ENCODE data around the gene TUSC2.
"Not testable (repeated sequence)": the region's sequence is repeated elsewhere in the genome, so short reads cannot be mapped to it uniquely, and the experiment has no call there.

The TUSC2 gene

DNA sequence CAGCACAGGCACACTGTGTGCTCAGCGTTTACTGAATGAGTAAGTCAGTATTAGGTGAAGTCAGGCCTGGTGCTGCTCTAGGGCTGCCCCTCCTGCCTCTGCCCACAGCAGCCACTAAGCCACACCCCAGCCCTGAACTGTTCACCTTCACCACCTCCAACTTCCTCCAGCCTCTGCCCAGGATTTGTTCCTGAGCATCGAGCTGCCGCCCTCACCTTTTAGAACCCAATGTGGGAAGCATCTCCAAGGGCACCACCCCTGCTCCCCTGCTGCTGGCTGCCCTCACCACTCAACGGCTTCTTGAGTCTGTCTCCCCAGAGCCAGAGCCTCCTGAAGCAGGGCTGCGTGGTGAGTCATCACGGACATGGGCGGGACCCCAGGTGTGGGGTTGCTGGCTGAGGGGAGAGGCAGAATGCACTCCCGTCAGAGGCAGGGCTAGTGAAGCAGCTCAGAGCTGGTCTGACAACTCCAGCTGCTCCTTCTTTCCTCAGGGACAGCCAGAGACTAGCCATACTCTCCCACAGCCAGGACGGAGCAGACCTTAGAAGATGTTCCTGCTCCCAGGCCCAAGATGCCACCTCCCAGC, 11.3 kb downstream of the TUSC2 start:
- peak; percentile 72 for DNase-seq

DNA sequence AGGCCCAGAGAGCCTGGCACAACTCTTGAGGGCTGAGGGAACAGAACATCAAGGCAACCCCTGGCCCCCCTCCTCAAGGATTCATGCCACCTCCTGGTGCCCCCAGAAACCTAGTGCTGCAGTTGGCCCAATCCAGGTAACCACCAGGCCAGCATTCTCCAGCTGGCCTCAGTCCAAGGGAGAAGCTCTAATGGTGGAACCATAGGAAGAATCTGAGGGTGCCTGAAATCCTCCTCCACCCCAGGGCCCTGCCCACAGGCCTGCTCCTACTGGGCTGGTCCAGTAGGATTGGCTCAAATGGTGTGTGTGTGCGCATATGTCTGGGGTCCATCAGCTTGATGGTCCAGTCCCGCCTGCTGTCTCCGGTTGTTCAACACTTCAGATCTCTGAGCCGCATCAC, 13.2 kb downstream of the TUSC2 start:
- DNase-seq, result no peak

DNA sequence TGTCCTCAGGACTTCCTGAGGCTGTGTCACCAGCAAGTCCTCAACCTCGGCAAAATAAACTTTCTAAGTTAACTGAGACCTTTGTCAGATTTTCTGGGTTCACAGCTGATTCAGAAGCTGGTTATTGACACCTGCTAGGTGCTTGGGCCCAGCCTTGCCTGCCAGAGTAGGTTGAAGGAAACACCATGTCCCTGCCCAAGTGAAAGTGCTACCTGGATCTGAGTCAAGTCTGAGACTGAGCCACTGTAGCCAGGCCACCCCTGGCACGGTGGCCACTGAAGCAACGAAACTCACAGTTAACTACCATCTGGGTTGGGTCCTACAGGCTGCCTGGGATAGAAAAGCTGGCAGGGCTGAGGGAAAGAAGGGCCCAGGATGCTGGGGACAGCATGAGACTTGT, 13.7 kb downstream of the TUSC2 start:
- DNase-seq, result no peak

DNA sequence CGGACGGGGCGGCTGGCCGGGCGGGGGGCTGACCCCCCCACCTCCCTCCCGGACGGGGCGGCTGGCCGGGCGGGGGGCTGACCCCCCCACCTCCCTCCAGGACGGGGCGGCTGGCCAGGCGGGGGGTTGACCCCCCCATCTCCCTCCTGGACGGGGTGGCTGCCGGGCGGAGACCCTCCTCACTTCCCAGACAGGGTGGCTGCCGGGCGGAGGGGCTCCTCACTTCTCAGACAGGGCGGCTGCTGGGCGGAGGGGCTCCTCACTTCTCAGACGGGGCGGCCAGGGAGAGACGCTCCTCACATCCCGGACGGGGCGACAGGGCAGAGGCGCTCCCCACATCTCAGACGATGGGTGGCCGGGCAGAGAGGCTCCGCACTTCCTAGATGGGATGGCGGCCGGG, 16.0 kb downstream of the TUSC2 start:
- DNase-seq, result not testable (repeated sequence)

DNA sequence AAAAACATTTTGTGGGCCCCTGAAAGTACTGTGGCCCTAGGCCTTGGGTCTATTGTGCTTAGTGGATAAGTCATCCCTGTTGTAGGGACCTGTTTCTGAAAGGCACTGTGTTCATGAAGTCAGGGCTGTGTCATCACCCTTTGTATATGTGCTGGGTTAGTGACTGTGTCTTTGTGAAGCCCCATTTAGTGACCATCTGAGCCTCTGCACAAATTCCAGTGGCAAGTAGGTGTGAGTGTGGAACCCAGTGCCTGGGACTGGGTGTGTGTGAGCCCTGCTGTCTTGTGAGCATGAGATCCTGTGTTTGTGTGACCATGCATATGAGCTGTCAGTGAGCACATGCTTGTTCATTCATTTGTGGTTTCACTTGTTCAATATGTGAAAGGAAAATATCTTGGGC, 23.4 kb downstream of the TUSC2 start:
- no peak for DNase-seq

DNA sequence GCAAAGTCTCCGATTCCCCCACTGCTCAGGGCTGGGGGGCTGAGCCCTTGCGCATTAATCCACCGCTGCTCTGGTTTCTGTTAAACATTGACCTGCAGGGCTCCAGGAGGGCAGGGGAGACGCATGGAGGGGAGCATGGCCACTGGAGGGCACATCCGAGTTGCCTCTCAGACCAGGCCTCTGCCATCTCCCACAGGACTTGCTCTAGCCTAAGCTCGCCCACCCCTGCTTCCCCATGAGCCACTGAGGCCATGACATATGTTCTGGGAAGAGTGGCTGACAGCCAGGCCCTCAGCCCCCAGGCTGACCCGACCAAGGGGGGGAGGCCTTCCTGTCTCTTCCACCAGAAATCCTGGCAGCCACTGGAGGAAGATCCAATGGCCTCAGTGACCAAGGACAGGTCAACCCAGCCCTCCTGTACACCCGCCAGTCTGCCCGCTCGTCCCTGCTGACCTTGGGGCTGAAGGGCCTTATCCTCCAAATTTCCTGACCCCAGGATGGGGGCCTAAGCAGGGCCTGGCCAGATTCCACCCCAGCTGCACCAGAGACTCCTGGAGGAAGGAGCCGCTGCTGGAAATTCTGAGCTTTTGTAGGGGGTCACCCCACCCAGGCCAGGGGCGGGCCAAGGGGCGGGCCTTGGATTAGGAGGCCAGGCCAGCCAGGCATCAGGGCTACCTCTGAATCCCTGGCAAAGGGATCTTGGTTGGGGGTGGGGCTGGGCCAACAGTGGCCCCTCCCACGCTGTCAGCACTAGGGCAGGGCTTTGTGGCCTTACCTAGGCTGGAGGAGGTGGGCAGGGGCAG, 24.8 kb downstream of the TUSC2 start, which contains the start of gene HYAL1:
Gene HYAL1 (minus strand): TSS at position 562 of the 803 bp plus-strand sequence. CDS start 618 bp downstream, outside the sequence.
- no peak for DNase-seq

DNA sequence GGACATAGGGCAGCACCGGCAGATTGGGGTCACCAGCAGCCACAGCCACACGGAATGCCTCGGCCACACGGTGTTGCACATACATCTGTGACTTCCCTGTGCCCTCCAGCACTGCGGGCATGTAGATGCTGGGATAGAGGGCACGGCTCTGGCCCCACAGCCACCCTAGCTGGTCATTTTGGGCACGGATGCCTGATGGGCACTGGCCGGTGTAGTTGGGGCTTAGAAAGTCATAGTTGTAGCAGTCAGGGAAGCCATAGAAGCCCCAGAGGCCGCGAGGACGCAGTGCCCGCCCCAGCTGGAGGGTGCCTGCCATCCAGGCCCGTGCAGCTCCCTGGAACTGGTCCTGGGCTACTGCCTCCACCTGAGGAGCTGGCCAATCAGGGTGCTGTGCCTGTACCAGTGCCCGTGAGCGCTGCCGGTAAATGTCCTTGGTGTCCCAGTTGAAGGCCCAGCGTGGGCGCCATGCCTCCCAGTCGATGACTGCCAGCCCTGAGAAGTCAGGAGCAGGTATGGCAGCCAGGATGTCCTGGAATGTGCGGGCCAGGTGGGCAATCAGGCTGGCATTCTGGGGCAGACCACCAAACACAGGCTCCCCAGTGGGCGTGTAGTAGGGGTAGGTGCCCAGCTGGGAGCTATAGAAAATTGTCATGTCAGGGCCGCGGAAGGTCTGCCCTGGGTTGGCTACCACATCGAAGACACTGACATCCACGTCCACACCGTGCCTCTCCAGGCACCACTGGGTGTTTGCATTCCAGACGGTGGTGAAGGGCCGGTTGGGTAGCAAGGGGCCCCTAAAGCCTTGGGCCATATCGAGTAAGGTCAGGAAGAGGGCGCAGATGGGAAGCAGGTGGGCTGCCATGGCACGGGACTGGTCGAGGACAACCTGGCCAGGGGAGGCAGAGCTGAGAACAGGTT, 25.7 kb downstream of the TUSC2 start:
- no peak for DNase-seq

DNA sequence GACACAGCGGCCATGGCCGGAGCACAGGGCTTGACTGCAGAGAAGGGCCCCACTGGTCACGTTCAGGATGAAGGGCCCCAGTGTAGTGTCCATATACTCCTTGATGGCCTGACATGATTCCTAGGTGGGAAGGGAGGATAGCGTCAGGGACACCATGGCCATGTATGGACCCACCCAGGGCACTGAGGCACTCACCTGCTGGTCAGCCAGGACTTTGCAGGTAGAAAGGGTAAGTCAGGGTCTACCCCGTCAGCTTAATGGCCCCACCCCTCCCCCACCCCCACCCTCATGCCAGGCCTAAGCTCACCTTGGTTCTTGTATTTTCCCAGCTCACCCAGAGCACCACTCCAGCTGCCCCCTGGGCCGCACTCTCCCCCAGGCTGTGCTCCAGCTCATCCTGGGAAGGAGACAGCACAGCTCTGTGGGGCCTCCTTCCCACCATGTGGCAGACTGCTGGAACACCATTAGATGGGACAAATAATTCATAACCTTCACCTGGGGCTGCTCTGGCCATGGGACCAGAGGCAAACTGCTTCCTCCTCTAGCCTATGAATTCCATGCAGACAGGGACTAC, 27.3 kb downstream of the TUSC2 start:
- no peak for DNase-seq

DNA sequence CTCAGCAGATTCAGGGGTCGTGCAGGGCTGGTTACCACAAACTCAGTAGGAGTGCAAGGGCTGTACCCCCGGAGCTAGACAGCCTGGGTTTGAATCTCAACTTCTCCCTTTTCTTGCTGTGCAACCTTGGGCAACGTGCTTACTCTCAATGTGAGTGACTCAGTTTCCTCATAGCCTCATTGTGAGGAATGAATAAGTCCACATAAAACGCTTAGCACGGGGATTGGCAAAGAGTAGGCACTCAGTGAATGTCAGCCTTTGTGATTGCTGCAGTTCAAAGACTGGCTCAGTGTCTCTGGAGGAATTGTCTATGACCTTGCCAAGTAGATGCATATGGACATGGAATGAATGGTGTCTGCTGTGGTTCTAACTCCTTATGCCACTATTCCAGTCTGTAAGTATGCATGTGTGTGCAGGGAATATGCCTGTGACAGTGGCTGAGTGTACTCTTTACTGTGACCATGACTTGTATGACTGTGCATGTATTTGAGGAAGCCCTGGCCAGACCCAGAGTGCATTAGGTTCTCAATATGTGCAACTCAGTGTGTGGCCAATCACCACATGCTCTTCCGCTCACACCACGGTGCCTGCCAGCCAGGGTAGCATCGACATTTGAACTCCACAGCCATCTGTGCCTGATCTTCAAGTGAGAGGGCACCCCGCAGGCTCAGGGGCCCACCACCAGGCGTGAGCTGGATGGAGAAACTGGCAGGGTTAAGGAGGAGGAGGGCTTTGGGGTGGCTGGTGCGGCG, 27.9 kb downstream of the TUSC2 start:
- DNase-seq, result peak; percentile 36

DNA sequence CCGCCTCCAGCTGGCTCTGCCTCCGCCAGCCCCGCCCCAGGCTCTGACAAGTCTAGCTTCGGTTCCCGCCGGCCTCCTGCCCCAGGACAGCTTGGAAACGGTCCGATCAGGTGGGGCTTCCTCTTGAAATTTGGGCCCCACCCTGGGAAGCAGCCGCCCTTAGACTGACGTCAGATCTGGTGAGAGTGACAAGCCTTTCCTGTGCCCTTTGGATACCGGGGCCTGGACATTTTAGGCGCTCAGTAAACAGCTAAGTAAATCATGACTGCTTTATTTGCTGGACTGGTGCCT, 28.4 kb downstream of the TUSC2 start:
- DNase-seq, result no peak

DNA sequence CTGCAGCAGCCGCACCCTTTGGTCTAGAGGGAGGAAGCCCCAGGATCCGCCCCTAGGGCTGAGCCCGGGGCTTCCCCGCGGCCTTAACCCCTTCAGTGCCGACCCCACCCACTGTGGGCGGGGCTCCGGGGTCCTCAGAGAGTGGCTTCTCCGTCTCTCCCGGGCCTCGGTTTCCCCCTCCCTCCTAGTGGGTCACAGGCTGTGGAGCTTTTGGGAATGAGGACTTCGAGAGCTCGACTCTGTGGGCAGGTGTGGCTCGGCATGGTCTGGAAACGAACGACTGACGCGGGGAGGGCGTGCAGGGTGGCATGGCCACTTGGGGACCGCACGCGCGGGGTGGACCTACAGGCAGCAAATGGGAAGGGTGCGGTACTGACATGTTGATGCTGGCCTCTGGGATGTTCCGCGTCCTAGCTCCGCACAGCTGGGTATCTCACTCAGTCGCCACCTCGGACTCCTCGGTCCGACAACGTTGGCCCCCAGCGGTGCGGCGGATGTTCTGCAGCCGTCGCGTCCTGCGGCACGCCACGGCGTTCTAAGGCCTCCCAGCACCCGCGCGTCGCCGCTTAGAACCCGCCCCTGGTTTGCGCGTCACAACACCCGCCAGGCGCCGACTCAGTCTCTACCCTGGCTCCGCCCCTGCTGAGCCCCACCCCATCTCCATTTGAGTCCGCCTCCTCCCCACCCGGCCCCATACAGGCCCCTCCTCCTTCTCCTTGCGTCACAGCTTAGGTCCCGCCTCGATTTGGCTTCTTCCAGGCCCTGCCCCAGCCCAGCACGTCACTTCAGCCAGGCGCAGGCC, 29.0 kb downstream of the TUSC2 start, which contains the start of the genes HYAL3 and NAA80:
Gene HYAL3 (minus strand): TSS at position 570 of the 802 bp plus-strand sequence. CDS start 3,803 bp downstream, outside the sequence.
Gene NAA80 (minus strand): TSS at position 570 of the 802 bp plus-strand sequence. CDS start 1,942 bp downstream, outside the sequence.
- peak; percentile 100 for DNase-seq

DNA sequence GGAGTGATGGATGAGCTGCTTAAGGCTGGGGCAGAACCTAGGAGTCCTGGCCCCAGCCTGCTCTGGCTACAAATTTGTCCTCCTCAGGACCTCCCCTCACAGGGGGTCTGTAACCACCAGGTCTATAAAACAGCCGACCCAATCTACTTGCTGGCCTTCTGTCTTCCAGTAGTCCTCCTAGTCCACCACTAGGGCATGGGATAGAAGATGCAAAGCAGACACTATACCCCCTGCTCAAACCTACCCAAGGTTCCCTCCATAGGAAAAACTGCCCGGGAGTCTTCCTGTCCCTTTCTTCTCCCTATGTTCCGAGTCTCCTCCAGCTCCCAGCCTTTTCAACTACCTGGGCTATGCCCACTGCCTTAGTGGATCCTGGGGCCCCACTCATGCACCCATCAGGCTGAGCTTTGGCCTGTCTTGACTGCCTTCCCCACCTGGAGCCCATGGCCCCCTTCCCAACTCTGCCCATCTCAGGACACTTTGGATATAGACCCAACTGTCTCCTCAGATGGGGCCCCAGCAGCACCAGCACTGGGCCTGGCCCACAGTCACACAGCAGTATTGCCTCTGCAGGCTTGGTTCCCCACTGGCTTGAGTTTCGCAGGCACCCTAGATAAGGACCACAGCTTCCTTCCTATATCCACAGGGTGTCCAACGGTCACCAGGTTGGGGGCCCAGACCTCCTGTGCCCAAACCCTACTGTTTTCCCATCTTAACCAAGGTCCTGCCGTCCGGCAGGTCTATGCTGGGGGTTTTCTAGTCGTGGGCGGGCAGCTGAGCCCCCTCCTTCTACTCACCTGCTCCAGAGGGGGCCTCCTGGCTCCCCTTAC, 29.9 kb downstream of the TUSC2 start:
- no peak for DNase-seq

DNA sequence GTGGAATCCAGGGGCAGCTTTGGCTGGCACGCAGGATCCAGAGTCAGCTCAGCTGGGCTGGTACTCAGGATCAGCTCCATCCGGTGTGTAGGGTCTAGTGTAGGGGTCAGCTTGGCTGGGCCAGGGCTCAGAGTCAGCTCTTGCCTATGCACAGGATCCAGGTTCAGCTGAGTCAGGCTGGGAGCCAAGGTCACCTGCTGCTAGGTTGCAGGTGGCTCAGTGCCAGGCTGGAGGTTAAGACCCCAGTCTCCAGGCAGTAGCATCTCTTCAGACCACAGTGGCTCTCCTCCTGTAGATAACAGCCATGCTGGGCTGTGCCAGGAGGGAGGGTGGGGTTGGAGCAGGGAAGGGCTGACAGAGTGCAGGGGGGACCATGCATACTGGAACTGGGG, 30.6 kb downstream of the TUSC2 start:
- DNase-seq, result no peak

DNA sequence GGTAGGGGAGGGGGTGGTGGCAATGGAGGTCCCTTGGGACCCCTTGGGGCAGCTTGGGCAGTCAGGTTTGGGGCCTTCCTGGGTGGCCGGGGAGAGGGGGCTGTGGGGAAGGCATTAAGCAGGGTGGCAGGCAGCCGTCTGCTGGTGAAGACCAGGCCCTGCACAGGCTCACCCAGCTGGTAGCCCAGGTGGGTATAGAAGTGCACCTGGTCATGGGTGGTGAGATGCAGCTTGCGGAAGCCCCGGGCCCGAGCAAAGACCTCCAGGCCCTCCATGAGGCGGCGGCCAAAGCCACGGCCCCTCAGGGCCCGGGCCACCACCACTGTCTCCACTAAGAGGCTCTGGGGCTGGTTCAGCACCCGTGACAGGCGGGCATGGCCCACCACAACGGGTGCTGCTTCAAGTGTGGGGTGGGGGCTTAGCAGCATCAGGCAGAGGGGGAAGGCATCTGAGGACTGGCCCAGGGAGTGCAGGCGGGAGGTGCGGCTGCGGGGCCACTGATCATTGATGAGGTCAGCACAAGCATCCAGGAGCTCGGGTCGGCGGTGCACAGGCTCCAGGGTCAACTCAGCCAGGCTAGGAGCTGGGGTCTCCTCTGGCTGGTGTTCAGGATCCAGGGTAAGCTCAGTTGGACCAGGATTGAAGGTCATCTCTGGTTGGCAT, 31.2 kb downstream of the TUSC2 start:
- no peak for DNase-seq

DNA sequence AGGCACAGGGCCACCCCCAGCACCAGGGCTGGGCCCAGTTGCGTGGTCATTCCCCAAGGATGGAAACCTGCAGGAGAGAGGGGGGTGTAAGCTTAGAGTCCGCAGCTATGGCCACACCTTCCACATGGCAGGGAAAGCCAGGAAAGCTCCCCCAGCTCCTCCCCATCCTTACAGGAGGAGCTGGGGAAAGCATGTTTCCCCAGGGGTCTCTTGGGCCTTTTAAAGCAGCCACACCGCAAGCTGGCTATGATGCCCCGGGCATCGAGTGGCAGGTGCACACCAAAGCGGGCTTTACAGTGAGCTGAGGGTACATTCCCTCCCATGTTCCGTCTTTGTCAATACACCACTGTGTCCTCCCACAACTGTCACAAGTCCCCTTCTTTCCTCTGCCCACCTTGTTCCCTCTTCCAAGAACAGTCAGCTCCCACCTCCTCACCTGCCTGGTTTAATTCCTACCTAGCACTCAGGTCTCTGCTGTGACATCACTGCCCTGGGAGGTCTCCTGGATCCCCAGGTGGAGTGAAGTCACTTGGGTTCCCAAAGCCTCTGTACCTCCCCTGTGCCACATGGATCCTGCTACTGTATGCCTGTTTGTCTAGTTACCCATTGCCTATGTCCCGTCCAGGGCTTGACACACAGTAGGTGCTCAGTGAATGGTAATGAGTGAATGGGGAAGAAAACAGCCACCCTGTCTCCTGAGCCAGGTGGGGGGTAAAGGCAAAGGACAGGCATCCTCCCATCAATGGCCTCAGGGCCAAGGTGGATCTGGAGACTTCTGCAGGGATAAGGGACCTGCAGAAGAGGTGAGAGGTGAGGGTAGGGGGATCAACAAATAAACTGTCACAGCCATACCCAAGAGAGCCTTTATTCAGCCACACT, 32.2 kb downstream of the TUSC2 start:
- DNase-seq, result no peak

DNA sequence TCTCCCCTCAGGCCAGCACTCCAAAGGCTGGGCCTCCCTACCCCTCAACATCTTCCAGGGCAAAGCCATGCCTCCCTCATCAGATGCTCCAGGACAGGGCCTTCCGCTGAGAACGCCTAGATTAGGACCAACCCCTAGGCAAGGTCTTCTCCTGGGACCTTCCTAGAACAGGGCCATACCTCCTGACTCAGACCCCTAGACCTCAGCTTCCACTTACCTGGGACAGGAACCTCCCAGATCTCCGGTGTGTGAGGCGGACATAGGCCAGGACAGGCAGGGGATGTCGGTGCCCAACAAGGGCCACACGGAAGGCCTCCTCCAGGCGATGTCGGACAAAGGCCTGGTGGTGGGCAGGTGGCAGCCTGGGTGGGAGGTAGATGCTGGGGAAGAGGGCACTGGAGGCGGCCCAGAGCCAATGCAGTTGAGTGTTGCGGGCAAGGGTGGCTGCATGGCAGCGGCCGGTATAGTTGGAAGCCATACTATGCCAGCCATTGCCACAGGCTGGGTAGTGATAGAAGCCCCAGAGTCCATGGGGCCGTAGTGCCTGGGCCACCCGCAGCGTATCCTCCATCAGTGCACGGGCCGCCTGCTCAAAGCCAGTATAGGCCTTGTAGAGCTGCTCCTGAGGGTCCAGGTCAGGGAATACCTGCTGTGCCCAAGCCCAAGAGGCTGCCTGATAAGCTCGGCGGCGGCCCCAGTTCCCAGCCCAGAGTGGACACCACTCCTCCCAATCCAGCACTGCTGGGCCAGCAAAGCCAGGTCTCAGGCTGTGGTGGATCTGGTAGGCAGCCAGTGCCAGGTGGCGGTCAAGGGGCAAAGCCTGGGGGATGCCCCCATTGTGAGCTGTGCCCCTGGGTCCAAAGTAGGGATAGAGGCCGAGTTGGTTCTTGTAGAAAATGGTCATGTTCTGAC, 33.3 kb downstream of the TUSC2 start:
- DNase-seq, result no peak

DNA sequence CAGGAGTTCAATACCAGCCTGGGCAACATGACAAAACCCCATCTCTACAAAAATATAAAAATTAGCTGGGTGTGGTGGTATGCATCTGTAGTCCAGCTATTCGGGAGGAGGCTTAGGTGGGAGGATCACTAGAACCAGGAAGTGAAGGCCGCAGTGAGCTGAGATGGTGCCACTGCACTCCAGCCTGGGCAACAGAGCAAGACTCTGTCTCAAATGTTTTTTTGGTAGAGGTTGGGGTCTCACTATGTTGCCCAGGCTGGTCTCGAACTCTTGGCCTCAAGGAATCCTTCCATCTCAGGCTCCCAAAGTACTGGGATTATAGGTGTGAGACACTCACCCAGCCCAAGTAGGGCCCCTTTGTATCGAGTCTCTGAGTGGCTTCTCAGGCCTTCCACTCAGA, 33.9 kb downstream of the TUSC2 start:
- DNase-seq, result no peak
